Measurements from ENCODE around the gene PCSK1.
"Not testable (repeated sequence)": the region's sequence is repeated elsewhere in the genome, so short reads cannot be mapped to it uniquely, and the experiment has no call there.

The PCSK1 gene

DNA sequence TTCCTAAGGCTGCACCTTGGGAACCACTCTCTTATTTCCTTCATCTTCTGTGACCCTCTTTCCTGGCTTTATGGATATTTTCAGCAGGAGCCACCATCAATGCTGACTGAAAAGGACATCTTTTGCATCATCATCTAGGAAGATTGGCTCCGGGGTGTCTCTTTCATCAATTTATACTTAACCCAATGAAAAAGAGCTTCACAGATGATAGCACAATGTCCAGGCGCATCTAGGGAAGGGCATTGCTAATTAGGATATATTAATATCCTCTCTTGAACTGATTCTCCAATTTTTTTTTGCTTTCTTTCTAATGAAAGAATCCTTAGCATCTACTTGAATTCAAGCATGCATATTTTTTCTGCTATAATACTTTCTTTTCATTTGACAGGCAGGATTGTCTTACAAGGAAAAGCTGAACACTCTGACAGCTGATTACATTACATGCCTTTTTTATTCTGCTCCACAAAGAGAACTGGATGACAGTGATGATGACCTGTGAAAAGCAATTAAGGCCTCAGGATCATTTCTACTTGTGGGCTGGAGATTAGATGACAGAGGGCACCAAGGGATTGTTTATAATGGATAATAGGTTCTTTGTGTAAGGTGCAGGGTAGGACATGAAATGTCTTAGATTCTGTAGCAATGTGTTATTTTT, 60.2 kb downstream of the PCSK1 start:
- DNase-seq (ENCODE audit: low read depth) = no peak

DNA sequence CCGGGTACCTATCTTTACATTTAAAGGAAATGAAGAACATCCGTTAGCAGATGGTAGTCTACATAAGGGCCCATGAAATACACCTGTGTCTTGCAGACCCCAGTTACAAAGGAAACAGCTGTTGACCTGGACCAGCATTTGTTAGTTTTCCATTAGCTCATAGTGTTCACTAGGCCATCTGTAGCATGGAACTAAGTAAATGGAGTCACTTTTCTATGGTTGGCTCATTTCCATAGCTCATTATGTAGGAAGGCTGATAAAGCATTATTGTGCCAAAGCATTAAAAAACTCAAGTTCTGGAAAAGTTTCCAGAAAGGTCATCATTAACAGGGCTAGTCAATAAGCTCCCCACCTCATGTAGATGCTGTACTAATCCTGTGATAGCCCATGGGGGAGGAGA, 62.1 kb downstream of the PCSK1 start:
- DNase-seq (ENCODE audit: low read depth) = no peak

DNA sequence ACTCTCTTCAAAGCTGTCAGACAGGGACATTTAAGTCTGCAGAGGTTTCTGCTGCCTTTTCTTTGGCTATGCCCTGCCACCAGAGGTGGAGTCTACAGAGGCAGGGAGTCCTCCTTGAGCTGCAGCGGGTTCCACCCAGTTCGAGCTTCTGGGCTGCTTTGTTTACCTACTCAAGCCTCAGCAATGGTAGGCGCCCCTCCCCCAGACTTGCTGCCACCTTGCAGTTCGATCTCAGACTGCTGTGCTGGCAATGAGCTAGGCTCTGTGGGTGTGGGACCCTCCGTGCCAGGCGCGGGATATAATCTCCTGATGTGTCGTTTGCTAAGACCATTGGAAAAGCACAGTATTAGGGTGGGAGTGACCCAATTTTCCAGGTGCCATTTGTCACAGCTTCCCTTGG, 65.7 kb downstream of the PCSK1 start:
- not testable (repeated sequence) for DNase-seq (ENCODE audit: low read depth)

DNA sequence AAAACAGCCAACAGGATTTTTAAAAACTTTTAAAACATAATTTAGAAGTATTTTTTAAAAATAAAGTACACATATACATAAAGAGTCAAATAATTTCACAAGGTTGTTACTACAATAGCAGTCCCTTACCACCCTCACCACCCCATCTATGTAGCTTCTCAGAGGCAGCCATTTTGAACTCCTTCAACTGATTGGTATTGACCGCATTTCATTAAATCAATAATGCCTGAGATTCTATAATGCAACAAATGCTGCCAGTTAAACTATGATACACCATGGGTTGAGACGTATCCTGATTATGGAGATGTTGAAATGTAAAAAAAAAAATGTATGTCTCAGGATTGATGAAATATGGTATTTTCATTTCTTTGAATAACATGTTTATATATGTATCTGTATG, 78.8 kb downstream of the PCSK1 start:
- no peak for DNase-seq (ENCODE audit: low read depth)

DNA sequence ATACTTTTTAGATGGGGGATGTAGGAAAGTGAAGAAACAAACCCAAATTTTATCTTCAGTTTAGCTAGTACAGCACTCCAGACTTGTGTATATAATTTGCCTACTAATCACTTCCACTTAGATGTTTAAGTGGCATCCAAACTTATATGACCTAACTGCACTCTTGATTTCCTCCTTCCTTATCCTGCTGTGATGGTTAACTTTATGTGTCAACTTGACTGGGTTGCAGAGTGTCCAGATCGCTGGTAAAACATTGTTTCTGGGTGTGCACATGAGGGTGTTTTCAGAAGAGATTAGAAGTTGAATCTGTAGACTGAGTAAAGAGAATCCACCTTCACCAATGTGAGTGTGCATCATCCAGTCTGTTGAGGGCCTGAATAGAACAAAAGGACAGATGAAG, 79.8 kb downstream of the PCSK1 start:
- no peak for DNase-seq (ENCODE audit: low read depth)

DNA sequence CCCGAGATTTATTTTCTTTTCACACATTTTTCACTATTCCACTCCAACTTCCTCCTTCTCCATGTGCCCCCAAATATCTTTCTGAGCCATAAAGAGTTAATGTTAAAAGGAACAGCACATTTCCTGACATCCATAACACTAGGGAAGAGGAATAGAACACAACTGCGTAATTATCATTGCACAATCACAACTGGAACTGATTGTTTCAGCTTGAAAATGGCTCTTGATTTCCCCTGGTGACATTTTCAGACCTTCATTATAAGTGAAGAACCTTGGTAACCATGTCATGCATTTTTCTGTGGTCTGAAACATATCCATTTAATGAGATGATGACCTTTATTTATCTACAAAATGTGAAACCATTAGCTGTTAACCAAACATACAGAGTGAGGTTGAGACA, 82.4 kb downstream of the PCSK1 start:
- no peak for DNase-seq (ENCODE audit: low read depth)

DNA sequence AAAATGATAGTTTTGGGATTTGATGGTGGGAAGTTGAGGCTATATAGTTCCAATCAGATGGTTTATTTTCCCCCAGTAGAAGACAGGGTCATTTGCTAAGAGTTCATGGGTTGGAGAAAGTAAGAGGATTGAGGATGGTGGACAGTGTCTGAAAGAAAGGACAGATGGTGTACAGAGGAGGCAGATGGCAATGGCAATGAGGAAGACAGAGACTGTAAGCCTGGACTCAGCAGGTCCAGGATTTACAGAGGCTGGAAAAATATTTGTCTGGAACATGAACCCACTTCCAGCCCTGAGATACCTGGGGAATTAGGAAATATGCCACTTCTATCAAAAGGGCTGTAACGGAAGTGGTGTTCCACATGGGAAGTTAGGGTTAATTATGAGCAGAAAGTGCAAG, 84.5 kb downstream of the PCSK1 start:
- DNase-seq (ENCODE audit: low read depth) = no peak

DNA sequence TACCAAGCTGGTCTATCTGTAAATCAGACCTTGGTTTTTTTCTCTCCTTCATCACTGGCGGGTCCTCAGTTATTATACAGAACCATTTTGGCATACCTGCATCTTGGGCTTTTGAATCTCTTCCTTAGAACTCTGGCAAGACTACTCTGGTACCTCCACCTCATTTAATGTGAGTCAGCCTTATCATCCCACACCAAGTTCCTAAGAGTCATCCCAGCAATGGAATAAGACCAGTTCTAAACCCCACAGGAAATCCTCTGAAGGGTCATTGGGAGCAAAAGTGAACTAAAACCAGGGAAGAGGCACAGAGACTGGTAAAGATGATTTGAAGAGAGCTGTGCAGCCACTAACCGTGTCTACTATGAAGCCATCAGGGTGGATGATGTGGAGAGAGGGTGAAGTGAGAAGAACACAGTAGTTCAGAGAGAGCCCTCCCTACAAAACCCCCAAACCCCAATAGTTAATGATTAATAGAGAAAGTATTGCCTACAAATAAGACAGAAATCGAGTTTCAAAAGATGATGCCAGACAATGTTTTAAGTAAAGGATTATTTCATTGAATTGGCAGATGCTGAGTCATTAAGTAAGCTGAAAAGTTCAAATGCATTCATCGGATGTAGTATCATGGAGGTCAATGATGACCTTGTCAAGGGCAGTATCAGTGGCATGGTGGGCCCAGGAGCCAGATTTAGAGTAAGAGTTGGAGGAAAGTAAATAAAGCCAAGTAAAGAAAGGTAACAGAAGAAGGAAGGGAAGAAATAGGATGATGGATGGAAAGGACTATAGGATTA, 85.4 kb downstream of the PCSK1 start:
- no peak for DNase-seq (ENCODE audit: low read depth)

DNA sequence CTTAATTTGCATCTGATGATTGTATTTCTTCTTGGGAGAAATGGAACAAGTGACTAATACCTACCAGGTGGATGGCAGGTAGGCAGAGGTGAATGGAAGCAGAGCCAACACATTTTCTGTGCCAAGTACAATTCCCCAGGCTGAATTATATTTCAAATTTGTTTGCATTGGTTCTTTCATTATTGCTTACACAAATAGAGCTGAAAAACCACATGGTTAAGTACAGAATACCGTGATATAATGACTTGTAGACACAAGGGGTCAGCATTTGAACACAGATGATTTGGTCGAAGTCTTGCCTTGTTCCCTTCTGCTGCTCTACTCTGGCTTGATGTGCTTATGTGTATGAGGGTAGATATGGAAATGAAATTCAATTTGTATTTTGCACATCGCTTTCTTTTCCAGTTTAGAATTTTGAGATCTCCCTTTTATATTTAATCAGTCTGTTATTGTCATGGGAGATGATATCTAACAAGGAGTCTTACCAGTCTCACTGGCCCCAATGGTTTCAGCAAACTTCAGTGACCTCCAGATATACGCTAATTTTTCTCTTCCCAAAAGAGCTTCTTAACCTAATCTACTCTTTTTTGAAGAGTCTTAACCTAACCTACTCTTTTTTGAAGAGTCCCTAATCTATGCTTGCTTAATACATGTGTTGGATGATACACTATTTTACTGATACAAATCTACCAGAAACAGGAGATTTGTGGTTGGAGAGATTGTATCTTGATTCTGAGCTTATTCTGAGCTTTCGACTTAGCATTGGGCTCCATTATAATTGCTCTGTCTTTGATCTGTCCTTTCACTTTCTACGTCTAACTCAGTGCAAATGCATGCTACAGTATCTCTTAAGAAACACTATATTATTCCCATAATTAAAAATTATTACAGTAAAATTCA, 88.1 kb downstream of the PCSK1 start:
- no peak for DNase-seq (ENCODE audit: low read depth)

DNA sequence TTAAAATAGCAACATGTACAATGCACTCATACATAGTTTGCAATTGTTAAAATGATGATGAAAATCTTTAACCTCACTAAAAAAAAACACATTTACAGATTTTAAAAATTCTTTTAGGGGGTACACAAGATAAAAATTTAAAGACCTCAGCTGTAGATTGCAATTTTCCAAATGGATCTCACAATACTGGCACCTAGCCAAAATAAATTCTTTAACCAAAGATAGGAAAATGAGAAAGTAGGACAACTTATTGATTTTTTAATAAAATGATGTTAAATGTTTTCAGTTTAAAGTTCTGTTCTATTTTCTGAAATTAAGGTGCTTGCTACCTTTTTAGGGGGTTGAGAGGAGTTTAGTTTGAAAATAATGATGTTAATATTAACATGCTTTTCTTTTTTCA, 90.0 kb downstream of the PCSK1 start:
- no peak for DNase-seq (ENCODE audit: low read depth)

DNA sequence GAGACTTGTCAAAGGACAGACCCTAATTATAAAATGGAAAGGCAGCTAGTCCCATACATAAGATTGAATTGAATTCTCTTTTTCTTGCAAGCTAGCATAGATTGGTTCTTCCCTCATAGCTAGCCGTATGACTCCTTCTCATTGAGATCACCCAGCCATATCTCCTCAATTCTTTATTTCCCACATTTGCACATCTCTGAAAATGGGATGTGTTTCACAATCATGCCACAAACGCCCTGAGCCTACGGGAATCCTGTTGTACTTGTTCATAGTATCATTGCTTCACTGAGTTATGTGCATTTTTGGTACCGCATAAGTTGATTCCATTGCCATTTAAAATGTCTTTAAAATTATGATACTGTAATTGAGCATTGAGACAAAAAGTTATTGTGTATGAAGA, 90.5 kb downstream of the PCSK1 start:
- no peak for DNase-seq (ENCODE audit: low read depth)
